ENCODE data around the gene DEAF1.

GRCh38 chr11:708511-708910 lies 13.5 kb upstream of the DEAF1 start:
- TF ChIP-seq TCF7L2 (IDR thresholded peaks at IDR 0.05; ENCODE audit: low read depth, low read length) (no peak), ZNF317 (CRISPR knock-in tag; IDR thresholded peaks at IDR 0.05) (no peak)
